OCI-LY1 (cell line): Measurements from ENCODE around the gene SLC25A31.

Experiments used
- CTCF ChIP-seq: fragments of 200-600 bp; sonication (generic), shearing (Covaris generic); IDR thresholded peaks from 2 replicates; pipeline ENCODE4 v1.5.1; 2017; ENCODE audit warnings: mild to moderate bottlenecking, antibody characterized with exemption, low read length, moderate library complexity, mixed read lengths
- EZH2 ChIP-seq: fragments of 200-600 bp; sonication (generic), shearing (Covaris generic); IDR thresholded peaks from 2 replicates; pipeline ENCODE4 v1.8.0; 2017; ENCODE audit warnings: borderline replicate concordance, mixed run types, mild to moderate bottlenecking, antibody characterized with exemption, low read length, moderate library complexity, mixed read lengths

GRCh38 chr4:127708985-127709384 is 21.2 kb upstream of the SLC25A31 start:
- TF ChIP-seq EZH2 (no peak), CTCF (no peak)
